HS-27A (cell line): ENCODE measurements around the gene GLRX5.
"Not testable (repeated sequence)": the region's sequence is repeated elsewhere in the genome, so short reads cannot be mapped to it uniquely, and the experiment has no call there.

Experiments
- DNase-seq: peaks from one replicate; pipeline ENCODE4 v3.0.0-alpha.2; 2012; ENCODE audit warnings: low read depth, missing footprints

The GLRX5 gene

DNA sequence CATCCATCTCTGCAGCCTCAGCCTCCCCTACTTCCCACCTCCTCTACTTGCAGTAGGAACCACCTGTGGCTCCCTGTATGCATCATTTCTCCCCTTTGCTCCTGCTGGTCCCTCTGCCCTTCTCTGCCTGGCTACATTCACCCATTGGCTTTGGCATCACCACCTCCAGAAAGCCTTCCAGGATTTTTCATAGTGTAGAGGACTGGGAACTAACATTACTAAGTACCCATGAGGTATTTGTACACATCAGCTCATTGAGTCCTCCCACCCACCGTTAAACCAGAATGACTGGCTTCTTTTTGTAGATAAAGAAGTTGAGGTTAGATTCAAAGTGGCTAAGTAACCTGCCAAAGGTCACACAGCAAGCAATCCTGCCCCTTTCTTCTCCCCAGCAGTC is 35.5 kb upstream of the GLRX5 start:
- DNase-seq: no peak

DNA sequence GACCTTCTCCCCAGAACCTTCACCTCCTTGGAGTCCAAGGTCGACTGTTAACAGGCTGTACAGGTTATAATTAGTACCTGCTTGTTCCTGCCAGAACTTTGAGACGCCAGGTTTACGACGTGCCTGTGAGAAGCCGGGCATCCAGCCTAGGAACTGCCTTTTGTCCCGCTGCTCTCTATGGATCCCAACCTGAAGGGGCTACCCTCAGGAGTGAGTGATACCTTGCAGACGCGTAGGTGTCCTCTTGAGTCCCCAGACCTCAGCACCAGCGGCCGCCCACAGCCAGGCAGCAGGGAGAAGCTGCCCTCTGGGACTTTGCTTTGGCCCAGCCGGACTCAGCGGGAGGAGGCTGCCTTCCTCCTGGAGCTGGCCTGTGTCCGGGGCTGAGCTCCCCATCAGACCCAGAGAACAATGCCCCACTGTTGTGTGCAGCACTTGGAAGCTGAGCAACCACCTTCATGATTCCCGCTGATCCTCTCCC is 34.6 kb upstream of the GLRX5 start:
- no peak for DNase-seq

DNA sequence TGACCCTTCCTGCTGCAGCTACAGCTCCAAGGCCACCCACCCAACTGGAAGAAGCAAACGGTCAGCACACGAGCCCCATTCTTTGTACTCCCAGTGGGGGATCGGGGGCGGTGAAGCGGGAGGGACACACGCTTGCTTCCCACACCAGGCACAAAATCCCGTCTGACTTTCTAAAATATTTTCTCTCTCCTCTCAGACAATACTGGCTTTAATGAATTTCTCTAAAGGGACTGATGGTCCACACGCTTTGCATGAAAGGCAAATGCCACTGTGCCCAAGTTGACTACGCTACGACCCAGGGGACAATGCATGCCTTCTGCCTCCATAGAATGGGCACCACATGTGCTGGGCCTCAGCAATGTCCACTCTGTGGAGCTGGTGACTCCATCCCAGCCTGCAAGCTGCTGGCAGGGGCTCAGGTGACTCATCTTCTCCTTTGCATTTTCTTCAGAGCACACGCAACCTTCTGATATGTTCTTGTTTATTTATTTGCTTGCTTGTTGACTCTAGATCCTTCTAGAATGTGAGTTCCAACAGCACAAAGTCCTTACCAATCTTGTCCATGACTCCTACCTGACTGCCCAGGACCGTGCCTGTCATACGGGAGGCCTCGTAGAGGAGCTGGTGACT is 34.0 kb upstream of the GLRX5 start:
- no peak for DNase-seq

DNA sequence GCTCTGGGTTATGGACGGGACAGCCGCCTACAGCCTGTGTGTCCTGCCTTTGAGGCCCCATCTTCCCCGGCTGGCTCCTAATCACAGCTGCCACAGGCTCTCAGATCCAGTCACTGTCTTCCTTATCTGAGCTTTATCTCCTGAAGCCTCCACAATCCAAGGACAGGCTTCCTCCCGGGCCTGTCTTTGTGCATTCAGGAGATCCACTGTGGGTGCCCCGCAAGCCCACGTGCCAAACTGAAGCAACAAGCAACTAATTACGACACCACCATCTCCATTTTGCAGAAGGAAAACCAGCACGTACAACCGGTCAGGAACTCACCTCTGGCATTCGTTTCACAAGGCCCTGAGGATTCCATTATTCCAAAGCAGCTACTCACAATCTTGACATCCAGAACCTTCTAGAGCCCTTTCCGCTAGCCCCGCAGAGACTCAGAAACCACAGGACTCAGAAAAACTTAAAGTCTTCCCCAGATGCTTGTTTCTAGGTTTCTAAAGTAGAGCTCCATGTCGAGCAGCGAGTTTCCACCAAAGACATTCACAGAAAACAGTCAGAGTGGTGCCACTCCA is 32.4 kb upstream of the GLRX5 start:
- no peak for DNase-seq

DNA sequence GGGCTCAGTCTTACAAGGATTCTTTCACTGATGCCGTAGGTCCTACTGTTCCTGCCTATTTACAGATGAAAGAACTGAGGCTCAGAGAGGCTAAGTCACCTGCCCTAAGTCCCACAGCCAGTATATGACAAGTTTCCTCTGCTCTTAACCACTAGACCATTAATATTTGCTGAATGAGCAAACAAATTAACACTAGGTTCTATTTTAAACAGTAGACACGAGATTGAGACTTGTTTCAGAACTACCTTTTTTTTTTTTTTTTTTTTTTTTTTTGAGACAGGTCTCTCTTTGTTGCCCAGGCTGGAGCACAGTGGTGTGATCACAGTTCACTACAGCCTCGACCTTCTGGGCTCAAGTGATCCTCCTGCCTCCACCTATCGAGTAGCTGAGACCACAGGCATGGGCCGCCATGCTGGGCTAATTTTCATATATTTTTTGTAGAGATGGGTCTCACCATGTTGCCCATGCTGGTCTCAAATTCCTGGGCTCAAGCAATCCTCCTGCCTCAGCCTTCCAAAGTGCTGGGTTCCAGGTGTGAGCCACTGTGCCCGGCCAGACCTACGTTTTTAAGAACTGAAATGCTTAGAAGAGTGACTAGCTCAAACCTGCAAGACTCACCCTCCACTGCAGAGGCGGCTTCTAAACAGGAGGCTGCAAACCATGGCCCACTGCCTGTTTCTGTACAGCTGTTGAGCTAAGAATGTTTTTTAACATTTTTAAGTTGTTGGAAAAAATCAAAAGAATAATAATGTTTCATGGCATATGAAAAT is 31.3 kb upstream of the GLRX5 start:
- no peak for DNase-seq

DNA sequence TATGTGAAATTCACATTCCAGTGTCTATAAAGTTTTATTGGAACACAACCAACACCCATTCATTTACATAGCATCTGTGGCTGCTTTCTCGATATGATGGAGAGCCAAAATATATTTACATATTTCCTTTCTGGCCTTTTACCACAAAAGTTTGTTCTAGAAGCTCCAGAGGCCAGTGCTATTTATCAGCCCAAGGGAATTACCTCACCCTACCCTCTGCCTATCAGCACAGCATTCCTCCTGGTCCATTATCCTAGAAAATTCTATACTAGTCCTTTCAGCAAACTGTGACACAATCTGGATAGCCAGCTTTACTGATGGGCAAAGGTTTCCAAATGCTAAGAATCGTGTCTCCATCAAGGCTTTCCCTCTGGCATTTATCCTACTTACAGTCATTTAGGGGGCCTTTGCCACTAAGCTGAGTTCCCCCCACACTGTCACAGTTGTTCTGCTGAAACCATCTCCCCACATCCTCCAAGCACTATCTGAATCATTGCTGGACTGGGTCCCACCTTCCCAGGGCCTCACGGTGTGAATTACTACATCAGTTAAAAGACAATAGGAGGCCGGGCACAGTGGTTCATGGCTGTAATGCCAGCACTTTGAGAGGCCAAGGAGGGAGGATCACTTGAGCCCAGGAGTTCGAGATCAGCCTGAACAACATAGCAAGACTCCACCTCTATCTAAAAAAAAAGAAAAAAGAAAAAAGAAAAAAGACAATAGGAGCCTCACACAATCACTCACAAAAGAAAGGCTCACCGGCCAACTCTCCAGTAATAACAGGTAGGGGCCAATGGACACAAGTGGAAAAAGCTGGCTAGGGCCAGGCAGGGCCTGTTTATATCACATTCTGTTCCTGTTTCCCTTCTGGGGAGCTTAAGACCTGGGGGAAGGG is 30.5 kb upstream of the GLRX5 start:
- DNase-seq: no peak

DNA sequence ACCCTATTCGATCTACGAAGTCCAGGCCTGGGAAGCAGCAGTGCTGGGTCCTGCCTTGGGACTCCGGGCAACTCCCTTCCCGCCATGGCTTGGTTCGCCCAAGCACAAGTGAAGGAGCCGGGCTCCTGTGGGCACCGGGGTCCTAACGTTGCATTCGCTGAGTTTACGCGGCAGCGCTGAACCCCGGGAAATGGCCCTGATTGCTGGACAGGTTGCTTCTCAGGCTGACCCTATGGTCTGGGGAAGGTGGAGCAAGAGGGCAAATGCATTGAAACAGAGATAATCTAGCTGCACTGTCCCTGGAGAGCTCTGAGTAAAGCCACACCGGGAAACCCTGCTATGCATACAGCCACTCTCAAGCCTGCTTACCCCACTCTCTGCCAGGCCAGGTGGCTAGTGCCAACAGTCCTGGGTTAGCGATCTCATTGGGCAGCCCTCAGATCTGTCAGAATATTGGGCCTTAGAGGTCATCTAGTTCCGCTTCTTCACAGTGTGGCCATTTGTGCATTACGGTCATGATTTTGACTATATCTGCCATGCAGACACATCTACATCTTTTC is 29.7 kb upstream of the GLRX5 start:
- no peak for DNase-seq

DNA sequence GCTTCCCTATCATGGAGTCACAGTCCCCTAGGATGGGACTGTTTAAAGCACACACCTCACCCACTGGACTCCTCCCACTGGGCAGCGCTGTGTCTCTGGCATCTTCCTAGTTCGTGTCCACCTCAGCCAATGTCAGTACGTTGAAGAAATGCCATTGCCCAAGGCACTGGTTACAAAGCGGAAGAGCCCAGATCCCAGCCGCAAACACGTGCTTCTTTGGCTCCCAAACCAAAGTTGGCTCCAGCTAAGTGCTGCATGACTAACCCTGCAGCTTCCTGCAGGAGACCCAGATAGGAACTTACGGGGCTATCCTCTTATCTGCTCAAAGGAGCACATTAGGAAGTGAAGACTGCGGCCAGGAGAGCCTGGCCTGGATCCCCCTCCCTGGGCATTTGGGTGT is 27.7 kb upstream of the GLRX5 start:
- peak; percentile 80 for DNase-seq

DNA sequence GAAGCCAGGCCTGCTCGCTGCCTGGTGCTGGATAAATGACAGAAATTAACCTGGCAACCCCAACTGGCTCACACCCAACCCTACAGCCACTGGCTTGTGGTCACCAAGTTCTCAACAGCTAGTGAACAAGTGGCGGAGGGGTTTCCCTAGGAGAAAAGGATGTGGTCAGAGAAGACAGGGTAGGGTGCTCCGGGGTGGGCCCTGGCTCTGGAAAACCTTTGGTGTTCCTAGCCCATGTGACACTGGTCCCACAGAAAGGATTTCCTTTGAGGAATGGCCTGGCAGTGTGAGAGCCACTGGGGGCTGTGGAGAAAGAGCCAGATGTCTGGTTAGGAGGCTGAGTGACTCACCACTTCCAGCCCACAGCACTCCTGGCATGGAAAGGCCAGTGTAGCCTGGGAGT is 27.1 kb upstream of the GLRX5 start:
- no peak for DNase-seq

DNA sequence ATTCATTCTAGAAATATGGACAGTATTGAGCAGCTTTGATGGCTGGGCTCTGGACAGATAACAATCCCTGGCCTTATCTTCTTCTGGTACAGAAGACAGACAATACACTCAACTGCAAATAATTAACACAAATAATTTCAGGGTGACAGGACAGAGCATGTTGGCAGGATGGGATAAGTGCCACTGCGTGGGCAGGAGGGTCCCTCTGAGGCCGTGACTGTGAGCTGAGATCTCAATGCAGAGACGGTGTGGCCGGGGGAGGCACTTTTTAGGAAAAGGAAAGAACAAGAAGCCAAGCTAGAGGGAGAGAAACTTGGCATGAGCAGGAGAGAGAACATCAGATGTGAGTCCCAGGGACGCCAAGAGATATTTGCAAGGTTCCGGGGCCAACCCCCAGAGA is 26.5 kb upstream of the GLRX5 start:
- DNase-seq: no peak

DNA sequence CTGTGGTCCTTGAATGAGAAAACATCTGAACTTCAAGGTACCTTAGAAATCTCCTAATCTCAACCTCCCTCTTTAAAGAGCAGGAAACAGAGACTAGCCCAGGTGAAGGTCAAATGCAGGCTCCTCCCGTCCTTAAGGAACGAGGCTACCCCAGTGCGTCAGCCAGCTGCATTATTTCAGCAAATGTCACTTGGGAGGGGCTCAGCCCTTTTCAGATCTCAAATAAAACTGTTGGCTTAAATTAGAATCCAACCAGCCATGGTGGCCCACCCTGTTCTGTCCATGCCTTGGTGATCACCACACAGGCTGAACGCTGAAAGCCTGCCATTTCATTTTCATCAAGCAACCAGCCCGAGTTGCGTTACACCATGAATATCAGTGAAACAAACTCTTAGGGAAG is 25.4 kb upstream of the GLRX5 start:
- no peak for DNase-seq

DNA sequence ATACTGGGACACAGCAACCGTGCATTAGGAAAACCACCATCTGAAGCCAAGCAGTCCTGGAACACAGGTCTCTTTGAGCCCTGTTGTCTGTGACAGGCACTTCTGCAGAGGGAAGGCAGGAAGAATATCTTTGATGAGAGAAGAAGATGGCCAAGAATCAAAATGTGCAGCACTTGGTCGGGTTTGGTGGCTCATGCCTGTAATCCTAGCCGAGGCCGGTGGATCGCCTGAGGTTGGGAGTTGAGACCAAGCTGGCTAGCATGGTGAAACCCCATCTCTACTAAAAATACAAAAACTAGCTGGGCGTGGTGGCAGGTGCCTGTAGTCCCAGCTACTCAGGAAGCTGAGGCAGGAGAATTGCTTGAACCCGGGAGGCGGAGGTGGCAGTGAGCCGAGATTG is 24.5 kb upstream of the GLRX5 start:
- DNase-seq: not testable (repeated sequence)

DNA sequence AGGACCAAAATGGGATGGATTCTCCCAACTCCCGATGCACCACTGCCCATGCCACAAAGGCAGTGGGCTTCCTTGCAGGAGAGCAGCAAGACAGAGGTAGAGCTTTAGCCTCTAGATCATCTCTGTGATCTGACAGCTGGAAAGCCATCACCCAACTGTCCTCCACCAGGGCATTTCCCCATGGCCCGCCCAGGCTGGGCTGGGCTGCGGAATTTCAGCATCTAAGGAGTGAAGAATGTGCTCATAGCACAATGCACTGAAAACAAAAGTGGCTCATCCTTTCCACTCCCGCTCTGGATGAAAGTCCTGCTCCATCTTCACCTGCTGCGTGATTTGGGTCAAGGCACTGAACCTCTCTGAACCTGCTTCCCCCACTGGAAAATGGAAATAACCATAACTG is 24.0 kb upstream of the GLRX5 start:
- DNase-seq: no peak

DNA sequence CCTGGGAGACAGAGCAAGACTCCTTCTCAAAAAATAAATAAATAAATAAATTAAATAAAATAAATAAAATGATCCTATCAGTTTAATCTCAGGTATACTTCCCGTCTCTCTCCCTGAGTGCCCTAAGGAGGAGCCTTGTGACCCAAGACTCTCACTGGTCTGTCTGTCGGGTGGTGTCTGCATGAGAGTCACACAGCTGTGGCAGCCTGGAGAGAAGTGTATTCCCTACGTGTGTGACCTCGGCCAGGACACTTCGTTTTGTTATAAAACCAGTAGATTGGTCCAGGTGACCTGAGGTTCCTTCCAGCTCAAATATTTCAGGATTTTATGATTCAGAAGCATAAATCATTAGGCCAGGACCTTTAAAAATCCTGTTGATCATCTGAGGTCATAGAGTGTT is 23.2 kb upstream of the GLRX5 start:
- DNase-seq: no peak

DNA sequence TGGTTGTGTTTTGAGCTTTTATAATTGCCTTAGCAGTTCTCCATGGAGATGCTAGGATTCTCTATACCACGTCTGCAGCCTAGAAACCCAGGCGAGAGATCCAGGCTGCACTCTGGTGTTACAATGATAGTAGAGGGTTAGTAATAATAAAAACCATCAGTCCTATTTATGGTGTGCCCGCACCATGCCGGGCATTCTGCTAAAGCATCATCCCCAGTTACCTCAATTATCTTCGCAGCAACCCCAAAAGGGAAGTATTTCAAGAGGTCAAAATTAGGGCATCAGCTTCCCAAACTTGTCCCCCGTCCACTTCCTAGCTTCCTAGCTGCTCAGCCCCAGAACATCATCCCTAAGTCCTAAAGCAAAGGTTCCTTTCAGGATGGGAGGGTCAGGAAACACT is 21.6 kb upstream of the GLRX5 start:
- no peak for DNase-seq

DNA sequence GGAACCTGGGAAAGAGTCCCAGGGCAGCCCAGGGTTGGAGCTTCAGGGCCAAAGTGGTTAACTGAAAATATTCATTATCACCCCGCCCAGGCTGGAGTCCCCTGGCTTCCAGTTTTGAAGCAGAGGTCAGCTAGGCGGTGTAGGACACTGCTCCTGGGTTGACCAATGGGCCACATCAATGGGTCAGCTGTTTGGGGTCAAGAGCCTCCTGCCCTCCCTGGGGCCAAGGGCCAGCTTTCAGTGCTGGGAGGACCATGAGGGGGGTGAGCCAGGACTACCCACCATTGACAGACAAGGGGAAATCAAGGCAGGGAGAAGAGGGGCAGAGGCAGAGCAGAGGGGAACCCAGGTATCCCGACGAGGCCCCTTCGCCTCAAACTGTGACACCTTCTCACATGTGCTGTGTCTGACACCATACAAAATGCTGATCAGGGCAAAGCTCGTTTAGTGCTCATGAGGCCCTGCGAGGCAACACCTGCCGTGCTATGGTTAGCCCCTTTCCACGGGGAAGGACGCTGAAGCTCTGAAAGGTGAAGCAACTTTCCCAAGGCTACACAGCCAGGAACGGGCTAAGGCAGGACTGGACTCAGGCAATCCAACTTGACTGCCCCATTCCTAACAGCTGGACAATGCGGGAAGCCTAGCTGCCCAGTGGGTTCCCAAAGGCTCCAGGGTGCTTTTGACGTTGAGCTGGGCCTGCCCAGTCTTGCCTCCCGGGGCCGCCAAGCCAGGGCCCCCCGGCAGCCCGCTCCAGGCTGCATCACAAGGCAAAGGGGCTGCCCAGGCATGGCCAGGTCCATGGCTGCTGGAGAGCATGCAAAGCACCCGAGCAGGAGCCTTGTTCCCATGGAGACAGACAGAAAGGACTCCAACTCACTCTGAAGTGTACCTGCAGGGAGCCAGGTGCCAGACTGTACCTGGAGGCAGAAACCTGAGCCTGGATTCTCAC is 20.4 kb upstream of the GLRX5 start:
- no peak for DNase-seq

DNA sequence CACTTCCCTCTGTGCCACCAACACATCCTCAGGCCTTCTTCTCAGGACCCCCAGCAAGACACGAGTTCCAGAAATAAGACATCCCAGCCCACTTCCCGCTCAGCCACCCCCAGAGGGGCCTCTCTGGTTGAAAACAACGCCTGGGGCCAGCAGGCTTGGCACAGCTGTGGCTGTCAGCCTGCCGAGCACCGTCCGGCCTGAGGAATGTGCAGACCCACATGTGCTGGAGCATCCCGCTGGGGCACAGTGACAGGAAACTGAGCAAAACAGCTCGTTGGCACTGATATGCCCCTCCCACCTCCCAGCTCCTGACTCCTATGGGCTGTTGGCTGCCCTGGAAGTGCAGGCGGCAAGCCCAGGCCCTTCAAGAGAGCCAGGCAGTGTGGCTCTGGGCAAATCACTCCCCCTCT is 19.8 kb upstream of the GLRX5 start:
- DNase-seq: no peak

DNA sequence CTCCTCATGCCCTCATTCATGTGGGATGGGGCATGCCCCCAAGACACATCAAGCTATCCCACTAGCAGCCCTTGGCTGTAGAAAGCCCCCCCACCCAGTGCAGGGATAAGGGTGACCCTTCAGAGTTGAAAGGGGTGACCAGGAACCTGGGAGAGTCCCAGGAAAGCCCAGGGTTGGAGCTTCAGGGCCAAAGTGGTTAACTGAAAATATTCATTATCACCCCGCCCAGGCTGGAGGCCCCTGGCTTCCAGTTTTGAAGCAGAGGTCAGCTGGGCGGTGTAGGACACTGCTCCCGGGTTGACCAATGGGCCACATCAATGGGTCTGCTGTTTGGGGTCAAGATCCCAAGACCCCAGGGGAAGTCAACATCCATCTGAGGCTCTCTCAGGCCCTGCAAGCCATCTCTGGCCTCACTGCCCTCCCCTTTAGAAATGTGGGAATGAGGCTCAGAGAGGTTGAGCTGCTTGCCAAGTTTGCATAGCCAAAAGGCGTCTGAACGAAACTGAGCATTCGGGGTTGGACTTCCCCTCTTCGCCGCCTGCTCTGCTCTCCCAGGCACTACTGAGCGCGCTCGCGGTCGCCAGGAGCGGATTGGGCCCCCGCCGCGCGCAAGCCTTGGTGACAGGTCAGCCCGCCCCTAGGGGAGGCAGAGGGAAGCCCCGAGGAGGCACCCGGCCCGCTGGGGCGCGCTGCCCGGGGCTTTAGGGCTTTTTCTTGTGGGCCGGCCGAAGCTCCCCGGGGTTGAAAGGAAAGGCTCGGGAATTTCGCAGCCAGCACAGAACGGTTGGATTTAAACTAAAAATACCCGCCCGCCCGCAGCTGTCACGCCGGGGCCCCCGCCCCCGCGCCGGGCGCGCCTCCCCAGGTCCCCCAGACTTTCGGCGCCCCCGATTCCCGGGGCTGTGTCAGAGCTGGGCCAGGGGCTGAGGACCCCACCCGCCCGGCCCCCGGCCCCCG is 19.0 kb upstream of the GLRX5 start:
- no peak for DNase-seq

DNA sequence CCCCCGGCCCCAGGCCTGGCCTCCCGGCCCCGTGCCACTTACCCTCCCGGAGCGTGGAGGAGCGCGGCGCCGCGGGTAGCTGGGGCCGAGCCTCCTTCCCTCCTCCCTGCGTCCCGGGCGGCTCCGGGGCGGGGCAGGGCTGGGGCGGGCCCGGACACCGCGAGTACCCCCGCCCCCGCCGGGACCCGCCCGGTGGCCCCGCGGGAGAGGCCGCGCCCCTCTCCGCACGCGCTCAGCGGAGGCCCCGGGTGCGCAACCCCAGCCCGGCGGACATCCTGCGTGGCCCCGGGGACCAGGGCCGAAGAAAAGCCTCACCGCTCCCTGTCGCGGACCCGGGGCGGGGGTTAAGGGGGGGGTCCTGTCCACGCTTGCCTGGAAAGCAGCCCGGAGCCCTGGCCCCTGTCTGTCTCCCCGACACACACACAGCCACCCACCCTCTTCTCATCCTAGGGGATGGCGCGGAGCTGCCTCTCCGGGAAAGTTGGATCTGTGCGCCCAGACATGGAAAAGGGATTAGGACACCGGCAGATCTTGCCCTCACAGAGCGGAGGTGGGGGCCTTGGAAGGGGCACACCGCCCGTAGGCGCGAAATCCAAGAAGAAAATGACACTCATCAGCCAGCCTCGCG is 18.2 kb upstream of the GLRX5 start, which contains the start of gene SYNE3:
TSS of gene SYNE3 (minus strand) at position 97 of the 628 bp plus-strand sequence. CDS start 40,829 bp downstream, outside the sequence.
- DNase-seq: no peak
